Tibial nerve (tissue), 3 donors: Measurements from ENCODE around the gene TMEM156.

Experiments
- POLR2A ChIP-seq, 2 donors: fragments of 450-650 bp; IDR thresholded peaks; one replicate each; pipeline ENCODE4 v1.6.1; 2017; ENCODE audit warnings: antibody characterized with exemption in 2 of 2, mild to moderate bottlenecking in 2 of 2, moderate library complexity in 2 of 2
- TF ChIP-seq, protein P1 (sequence below), 5 experiments: fragments of 200-600 bp in 3 of 5; fragments of 450-650 bp in 2 of 5; sonication (generic) in 3 of 5; IDR thresholded peaks; one replicate each; pipeline ENCODE4 v1.5.1; 2016 to 2019; ENCODE audit warnings: antibody characterized with exemption in 5 of 5, mild to moderate bottlenecking in 3 of 5, moderate library complexity in 2 of 5

DNA sequence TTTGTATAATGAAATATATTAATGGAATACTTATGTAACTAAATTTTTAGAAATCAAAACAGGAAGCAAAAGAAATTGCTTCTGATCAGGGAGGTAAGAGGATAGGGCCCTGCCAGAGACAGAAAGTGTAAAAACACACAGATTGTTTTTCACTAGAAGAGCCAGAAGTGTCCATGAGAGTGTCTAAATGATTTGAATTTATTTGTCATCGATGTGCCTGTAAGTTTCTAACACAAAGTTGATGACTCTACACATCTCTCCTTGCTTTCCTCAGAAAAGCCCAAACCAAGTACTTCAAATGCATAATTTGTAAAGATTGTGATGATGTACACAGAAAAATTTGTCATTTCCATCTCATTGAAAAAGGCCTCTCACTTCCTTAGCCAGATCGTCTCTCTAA is 80.6 kb downstream of the TMEM156 start:
- TF ChIP-seq, protein P1, sequence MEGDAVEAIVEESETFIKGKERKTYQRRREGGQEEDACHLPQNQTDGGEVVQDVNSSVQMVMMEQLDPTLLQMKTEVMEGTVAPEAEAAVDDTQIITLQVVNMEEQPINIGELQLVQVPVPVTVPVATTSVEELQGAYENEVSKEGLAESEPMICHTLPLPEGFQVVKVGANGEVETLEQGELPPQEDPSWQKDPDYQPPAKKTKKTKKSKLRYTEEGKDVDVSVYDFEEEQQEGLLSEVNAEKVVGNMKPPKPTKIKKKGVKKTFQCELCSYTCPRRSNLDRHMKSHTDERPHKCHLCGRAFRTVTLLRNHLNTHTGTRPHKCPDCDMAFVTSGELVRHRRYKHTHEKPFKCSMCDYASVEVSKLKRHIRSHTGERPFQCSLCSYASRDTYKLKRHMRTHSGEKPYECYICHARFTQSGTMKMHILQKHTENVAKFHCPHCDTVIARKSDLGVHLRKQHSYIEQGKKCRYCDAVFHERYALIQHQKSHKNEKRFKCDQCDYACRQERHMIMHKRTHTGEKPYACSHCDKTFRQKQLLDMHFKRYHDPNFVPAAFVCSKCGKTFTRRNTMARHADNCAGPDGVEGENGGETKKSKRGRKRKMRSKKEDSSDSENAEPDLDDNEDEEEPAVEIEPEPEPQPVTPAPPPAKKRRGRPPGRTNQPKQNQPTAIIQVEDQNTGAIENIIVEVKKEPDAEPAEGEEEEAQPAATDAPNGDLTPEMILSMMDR (IDR thresholded peaks at IDR 0.05), result no peak
- no peak for TF ChIP-seq POLR2A (IDR thresholded peaks at IDR 0.05)
